Measurements from ENCODE around the gene YY1. TPM values are rescaled to one million over a fixed set of nuclear protein-coding genes. Genes with fewer than 3 reads are reported as not detected.
"Not testable (repeated sequence)": the region's sequence is repeated elsewhere in the genome, so short reads cannot be mapped to it uniquely, and the experiment has no call there.

YY1 gene
- total RNA-seq, 2 experiments from 2014 or later, result 86.4 to 89.6 TPM

- POLR2A ChIA-PET, result interaction anchor here (0.7 to 6.3 kb wide), 18 partner anchors 8 to 198 kb away, joined by 3 to 158 read pairs (median 6); partner anchors contain the start of genes EVL and YY1
- Mint-ChIP-seq H3K9me3 (no peaks in the 10 kb centered on the region), H3K4me1 (peaks cover 33% of the 10 kb centered on the region), H3K27me3 (no peaks in the 10 kb centered on the region), H3K36me3 (no peaks in the 10 kb centered on the region), H3K4me3 (no peak overlapping the region), H3K27ac (no peak overlapping the region)
- ATAC-seq (ENCODE audit: low read depth) (peak; percentile 91), DNase-seq (peak; percentile 67)
These were observed 17.3 kb upstream of the YY1 start for GRCh38 chr14:100221533-100222223.

DNA sequence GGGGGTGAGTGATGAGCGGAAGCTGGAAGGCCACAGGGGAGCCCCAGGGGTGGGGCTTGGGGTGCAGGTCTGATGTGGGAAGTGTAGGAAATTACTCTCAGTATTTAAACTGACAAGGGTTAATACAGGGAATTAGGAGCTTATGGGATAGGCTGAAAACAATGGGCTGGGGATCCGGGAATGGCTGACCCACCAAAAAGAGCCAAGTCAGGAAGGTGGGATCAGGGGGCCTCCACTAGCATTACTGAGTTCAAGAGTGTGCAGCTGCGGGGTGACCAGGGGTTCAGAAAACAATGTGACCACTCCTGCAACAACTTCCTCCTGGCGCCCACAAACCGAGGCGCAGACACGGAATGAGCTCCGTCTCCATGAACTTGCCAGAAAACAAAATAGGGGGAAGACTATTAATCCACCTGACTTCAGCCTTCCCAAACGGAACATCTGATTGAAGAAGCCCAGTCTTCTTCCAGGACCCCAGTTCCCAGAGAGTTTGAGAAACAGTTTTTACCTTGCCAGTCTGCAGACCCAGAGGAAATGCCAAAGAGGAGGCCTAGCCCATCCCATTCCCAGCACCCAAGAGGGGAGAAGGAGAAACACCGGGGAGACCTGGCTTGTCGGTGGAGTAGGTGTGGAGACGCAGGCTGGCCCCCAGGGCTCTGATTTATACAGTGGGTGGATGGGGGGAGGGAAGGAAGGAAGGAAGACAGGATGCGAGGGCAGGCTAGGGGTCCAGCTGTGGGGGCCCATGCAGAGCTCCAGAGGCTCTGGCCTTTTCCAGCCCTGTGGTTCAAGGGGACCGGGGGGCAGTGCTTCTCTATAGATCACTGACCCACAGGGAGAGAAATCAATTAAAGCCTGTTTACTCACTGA, 16.5 kb upstream of the YY1 start:
- POLR2A ChIA-PET, result interaction anchor here (0.7 to 6.3 kb wide), 15 partner anchors 7 to 198 kb away, joined by 3 to 158 read pairs (median 7); partner anchors contain the start of genes EVL and YY1
- peak; percentile 53 for DNase-seq
- H3K36me3 Mint-ChIP-seq, result no peaks in the 10 kb centered on the region
- ATAC-seq (ENCODE audit: low read depth), result no peak
- H3K4me1 Mint-ChIP-seq, result peaks cover 33% of the 10 kb centered on the region
- no peak overlapping the region for H3K4me3 Mint-ChIP-seq
- H3K27ac Mint-ChIP-seq, result no peak overlapping the region
- H3K27me3 Mint-ChIP-seq, result no peaks in the 10 kb centered on the region
- no peaks in the 10 kb centered on the region for H3K9me3 Mint-ChIP-seq

DNA sequence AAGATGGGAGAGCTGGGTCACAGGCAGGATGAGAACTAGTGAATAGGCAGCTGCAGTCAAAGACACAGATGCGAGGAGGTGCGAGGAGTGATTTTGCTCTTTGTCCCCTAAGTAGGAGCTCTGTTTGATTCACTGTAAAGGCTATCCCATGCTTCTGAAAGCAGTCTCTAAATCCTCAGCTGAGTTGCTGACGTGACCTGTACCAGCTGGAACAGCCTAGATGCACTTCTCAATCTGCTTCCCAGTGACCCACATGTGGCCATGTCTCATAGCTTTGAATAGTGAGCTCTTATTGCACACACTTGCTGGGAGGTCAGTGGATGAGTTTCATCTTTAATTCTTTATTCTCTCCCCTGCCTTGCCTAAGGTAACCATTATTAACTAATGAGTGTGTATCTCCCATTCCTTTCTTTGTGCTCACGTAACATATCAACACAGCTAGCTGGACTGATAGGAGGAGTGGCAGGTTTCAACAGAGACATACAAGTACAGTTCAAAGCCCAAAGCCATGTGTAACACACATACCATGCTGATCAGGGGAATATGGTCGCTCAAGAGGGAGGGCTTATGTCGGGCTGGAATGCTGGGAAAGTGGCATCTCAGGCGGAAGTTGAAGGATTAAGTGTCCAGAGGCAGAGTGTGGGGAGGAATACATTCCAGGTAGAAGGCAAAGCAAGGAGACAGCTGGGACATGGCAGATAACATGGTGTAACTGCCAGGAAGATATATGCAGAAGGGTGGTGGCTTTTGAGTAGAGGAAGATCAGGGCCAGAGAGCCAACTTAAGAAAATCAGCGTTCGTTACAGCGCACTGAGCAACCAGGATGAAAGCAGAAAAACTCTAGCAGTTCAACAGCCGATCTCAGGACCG, 15.4 kb upstream of the YY1 start:
- POLR2A ChIA-PET, result interaction anchor here (1.1 to 6.3 kb wide), 13 partner anchors 10 to 253 kb away, joined by 4 to 158 read pairs (median 6); partner anchors contain the start of genes EVL and YY1
- ATAC-seq (ENCODE audit: low read depth) (no peak), DNase-seq (no peak)
- H3K27me3 Mint-ChIP-seq, result no peaks in the 10 kb centered on the region
- no peaks in the 10 kb centered on the region for H3K9me3 Mint-ChIP-seq
- H3K36me3 Mint-ChIP-seq, result no peaks in the 10 kb centered on the region
- H3K4me1 Mint-ChIP-seq, result peaks cover 33% of the 10 kb centered on the region
- no peak overlapping the region for H3K27ac Mint-ChIP-seq
- H3K4me3 Mint-ChIP-seq, result no peak overlapping the region

DNA sequence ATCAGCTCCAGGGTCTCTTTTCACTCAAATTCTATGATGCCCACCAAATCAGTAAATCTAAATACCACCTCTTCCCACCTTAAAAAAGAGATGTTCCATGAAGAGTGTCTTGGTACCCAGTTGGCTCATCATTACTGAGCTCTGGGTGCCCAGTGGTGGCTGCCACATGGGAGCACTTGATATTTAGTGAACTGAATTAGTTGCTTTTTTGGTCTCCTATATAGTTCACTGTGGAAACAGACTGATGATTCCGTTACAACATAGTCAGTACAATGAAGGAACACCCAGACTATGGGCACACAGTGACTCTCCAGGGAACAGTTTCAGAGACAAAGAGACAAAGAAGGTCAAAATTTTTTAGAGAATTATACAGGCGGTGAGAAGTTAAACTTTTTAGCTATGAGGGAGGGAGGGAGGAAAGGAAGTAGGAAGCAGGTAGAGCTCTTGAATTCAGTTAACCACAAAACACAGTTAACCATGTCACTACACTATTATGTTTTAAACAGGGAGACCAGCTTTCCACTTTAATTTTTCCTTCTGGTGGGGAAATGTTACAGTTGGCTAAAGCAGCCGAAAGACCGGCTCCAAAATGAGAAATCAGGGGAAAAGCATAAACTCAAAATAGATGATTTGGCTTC, 14.6 kb upstream of the YY1 start:
- Mint-ChIP-seq H3K27ac (no peak overlapping the region), H3K9me3 (no peaks in the 10 kb centered on the region), H3K27me3 (no peaks in the 10 kb centered on the region), H3K36me3 (no peaks in the 10 kb centered on the region), H3K4me1 (peaks cover 32% of the 10 kb centered on the region), H3K4me3 (no peak overlapping the region)
- POLR2A ChIA-PET, result interaction anchor here (0.7 to 6.3 kb wide), 10 partner anchors 11 to 253 kb away, joined by 4 to 158 read pairs (median 6); a partner anchor contains a TSS
- no peak for DNase-seq
- peak; percentile 12 for ATAC-seq (ENCODE audit: low read depth)

- Mint-ChIP-seq H3K4me1 (peaks cover 30% of the 10 kb centered on the region), H3K4me3 (no peak overlapping the region), H3K36me3 (peaks cover 7% of the 10 kb centered on the region), H3K27ac (peak overlapping the region; percentile 57), H3K27me3 (no peaks in the 10 kb centered on the region), H3K9me3 (no peaks in the 10 kb centered on the region)
- DNase-seq (no peak), ATAC-seq (ENCODE audit: low read depth) (no peak)
- POLR2A ChIA-PET, result interaction anchor here (1.1 to 6.3 kb wide), 6 partner anchors 10 to 254 kb away, joined by 4 to 158 read pairs (median 7); no protein-coding TSS in a partner anchor
These were observed 13.8 kb upstream of the YY1 start for GRCh38 chr14:100225169-100225568.

DNA sequence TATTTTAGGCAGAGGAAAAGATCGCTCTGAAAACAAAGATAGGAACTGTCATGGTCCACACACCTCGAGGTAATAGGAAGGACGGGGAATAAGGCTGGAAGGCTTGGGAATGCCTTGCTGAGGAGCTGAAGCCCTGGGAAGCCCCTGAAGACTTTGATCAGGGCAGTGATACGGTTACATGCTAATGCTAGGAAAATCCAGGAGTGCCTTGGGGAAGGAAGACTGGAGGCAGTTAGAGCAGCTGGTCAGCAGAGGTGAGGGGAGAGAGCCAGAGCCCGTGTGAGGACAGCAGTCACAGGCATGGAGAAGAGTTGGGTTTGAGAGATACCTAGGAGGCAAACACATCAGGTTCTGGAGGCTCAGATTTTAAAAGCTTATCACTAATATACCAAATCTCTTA, 8.6 kb upstream of the YY1 start:
- Mint-ChIP-seq H3K27me3 (no peaks in the 10 kb centered on the region), H3K27ac (no peak overlapping the region), H3K4me3 (no peak overlapping the region), H3K9me3 (no peaks in the 10 kb centered on the region), H3K4me1 (peaks cover 29% of the 10 kb centered on the region), H3K36me3 (peaks cover 16% of the 10 kb centered on the region)
- ATAC-seq (ENCODE audit: low read depth) (no peak), DNase-seq (no peak)
- POLR2A ChIA-PET, result interaction anchor here (2.3 kb wide), 1 partner anchor 9 kb away, joined by 7 read pairs; no protein-coding TSS in a partner anchor

DNA sequence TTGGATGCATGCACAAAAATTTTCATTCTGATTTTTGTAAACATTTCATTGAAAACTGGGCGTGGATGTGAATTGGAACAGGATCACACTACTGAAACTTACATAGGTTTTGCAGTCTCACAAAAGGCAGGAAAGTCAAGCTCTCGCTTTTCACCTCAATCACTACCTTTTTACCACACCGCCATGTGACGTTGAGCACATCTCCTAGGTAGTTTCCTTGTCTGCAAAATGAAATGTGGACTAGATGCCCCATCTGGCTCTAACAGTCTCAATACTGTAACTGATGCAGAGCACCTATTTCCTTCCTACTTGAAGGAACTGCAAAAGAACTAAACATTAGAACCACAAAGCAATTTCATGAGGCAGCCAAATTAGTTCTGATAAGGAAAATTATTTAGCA, 4.4 kb upstream of the YY1 start:
- H3K36me3 Mint-ChIP-seq, result peaks cover 28% of the 10 kb centered on the region
- no peak for ATAC-seq (ENCODE audit: low read depth)
- H3K4me1 Mint-ChIP-seq, result peaks cover 44% of the 10 kb centered on the region
- POLR2A ChIA-PET, result interaction anchor here (4.9 to 6.5 kb wide), 2 partner anchors 10 to 20 kb away, joined by 32 to 158 read pairs; no protein-coding TSS in a partner anchor
- DNase-seq, result no peak
- H3K27me3 Mint-ChIP-seq, result no peaks in the 10 kb centered on the region
- peak overlapping the region; percentile 77 for H3K27ac Mint-ChIP-seq
- H3K4me3 Mint-ChIP-seq, result peak overlapping the region; percentile 52
- H3K9me3 Mint-ChIP-seq, result no peaks in the 10 kb centered on the region

GRCh38 chr14:100236271-100236818, 2.6 kb upstream of the YY1 start:
- not testable (repeated sequence) for H3K27me3 Mint-ChIP-seq; ATAC-seq (ENCODE audit: low read depth); DNase-seq; H3K9me3 Mint-ChIP-seq
- H3K4me1 Mint-ChIP-seq, result peaks cover 45% of the 10 kb centered on the region
- POLR2A ChIA-PET, result interaction anchor here (0.6 to 6.5 kb wide), 6 partner anchors 8 to 54 kb away, joined by 3 to 158 read pairs (median 10); no protein-coding TSS in a partner anchor
- peak overlapping the region; percentile 94 for H3K4me3 Mint-ChIP-seq
- peak overlapping the region; percentile 96 for H3K27ac Mint-ChIP-seq
- peaks cover 22% of the 10 kb centered on the region for H3K36me3 Mint-ChIP-seq

GRCh38 chr14:100236881-100237280, 2.1 kb upstream of the YY1 start:
- Mint-ChIP-seq H3K36me3 (peaks cover 24% of the 10 kb centered on the region), H3K27ac (peak overlapping the region; percentile 96), H3K9me3 (no peaks in the 10 kb centered on the region), H3K4me1 (peaks cover 46% of the 10 kb centered on the region), H3K4me3 (peak overlapping the region; percentile 94), H3K27me3 (no peaks in the 10 kb centered on the region)
- DNase-seq (no peak), ATAC-seq (ENCODE audit: low read depth) (no peak)
- POLR2A ChIA-PET, result interaction anchor here (0.6 to 6.5 kb wide), 6 partner anchors 8 to 53 kb away, joined by 3 to 158 read pairs (median 10); no protein-coding TSS in a partner anchor

GRCh38 chr14:100237735-100238418, 1.1 kb upstream of the YY1 start:
- Mint-ChIP-seq H3K36me3 (peaks cover 29% of the 10 kb centered on the region), H3K27me3 (no peaks in the 10 kb centered on the region), H3K27ac (peak overlapping the region; percentile 96), H3K4me3 (peak overlapping the region; percentile 94), H3K9me3 (no peaks in the 10 kb centered on the region), H3K4me1 (peaks cover 51% of the 10 kb centered on the region)
- DNase-seq, result peak; percentile 72
- POLR2A ChIA-PET, result interaction anchor here (1.0 to 6.5 kb wide), 6 partner anchors 9 to 159 kb away, joined by 3 to 158 read pairs (median 10); no protein-coding TSS in a partner anchor
- peak; percentile 20 for ATAC-seq (ENCODE audit: low read depth)

- no peaks in the 10 kb centered on the region for H3K9me3 Mint-ChIP-seq
- H3K36me3 Mint-ChIP-seq, result peaks cover 26% of the 10 kb centered on the region
- DNase-seq (peak; percentile 66), ATAC-seq (ENCODE audit: low read depth) (no peak)
- peak overlapping the region; percentile 82 for H3K27ac Mint-ChIP-seq
- H3K4me3 Mint-ChIP-seq, result peak overlapping the region; percentile 83
- POLR2A ChIA-PET, result interaction anchor here (3.5 kb wide), 1 partner anchor 18 kb away, joined by 20 read pairs; no protein-coding TSS in a partner anchor
- no peaks in the 10 kb centered on the region for H3K27me3 Mint-ChIP-seq
- H3K4me1 Mint-ChIP-seq, result peaks cover 50% of the 10 kb centered on the region
These were observed 381 bp downstream of the YY1 start for GRCh38 chr14:100239211-100239839.
